ACHN (cell line): Measurements from ENCODE around the gene FUS.
"Not testable (repeated sequence)": the region's sequence is repeated elsewhere in the genome, so short reads cannot be mapped to it uniquely, and the experiment has no call there.

Experiments used
- DNase-seq: peaks from one replicate; pipeline ENCODE4 v3.0.0-alpha.2; 2015
- in situ Hi-C: cut with HindIII; loops from 2 replicates; pipeline ENCODE4 v1.10.0; 2017; ENCODE audit warnings: low sequenced_read_pairs, low pct_ligation_motif_present, low pct_unique_long_range_greater_than_20kb

The FUS gene

GRCh38 chr16:31195861-31196260, 15.9 kb downstream of the FUS start:
- DNase-seq, in situ Hi-C loops: not testable (repeated sequence)

- in situ Hi-C loops = no loop called here
- DNase-seq = no peak
Observed at GRCh38 chr16:31196324-31197088, 16.6 kb downstream of the FUS start.

GRCh38 chr16:31198207-31198882, 18.4 kb downstream of the FUS start:
- in situ Hi-C loops = no loop called here
- DNase-seq = no peak

- in situ Hi-C loops = no loop called here
- DNase-seq = no peak
Observed at GRCh38 chr16:31199430-31200041, 19.6 kb downstream of the FUS start.

GRCh38 chr16:31200111-31200510, 20.2 kb downstream of the FUS start:
- DNase-seq, in situ Hi-C loops: not testable (repeated sequence)

- DNase-seq = no peak
- in situ Hi-C loops = no loop called here
Observed at GRCh38 chr16:31200821-31201568, 21.1 kb downstream of the FUS start.

- in situ Hi-C loops = no loop called here
- DNase-seq = no peak
Observed at GRCh38 chr16:31201582-31202413, 21.9 kb downstream of the FUS start.

- in situ Hi-C loops = no loop called here
- DNase-seq = peak; percentile 48
Observed at GRCh38 chr16:31202414-31203375, 22.8 kb downstream of the FUS start, which contains the start of gene PYCARD. Gene PYCARD (minus strand): TSS chr16:31202760. CDS start chr16:31202690, 70 bp downstream.

- no peak for DNase-seq
- in situ Hi-C loops = no loop called here
Observed at GRCh38 chr16:31204871-31205666, 25.1 kb downstream of the FUS start.

GRCh38 chr16:31206776-31207175, 26.8 kb downstream of the FUS start:
- no peak for DNase-seq
- in situ Hi-C loops = no loop called here

GRCh38 chr16:31213342-31213741, 33.4 kb downstream of the FUS start:
- no peak for DNase-seq
- in situ Hi-C loops = no loop called here

GRCh38 chr16:31213877-31214707, 34.2 kb downstream of the FUS start, which contains the start of gene TRIM72:
Gene TRIM72 (plus strand): TSS chr16:31214119. CDS start chr16:31214739, 620 bp downstream.
- in situ Hi-C loops = no loop called here
- DNase-seq = no peak

- in situ Hi-C loops = no loop called here
- DNase-seq = no peak
Observed at GRCh38 chr16:31214708-31215286, 34.9 kb downstream of the FUS start.

- in situ Hi-C loops = no loop called here
- DNase-seq = peak; percentile 71
Observed at GRCh38 chr16:31215287-31216162, 35.6 kb downstream of the FUS start.
